T-helper 2 cell treated with Interferon-gamma antibody and Interleukin-4, amounts not matched to agents 5 μg/mL and 100 μg/mL, for 36 hours (primary cell): ENCODE results near the gene ARID1A.
A peak's percentile ranks its signal among the peaks of the same experiment; 100 is the strongest.

ENCODE experiments used
- DNase-seq: peaks from one replicate; pipeline ENCODE4 v3.0.0; 2021; ENCODE audit warnings: low spot score
- H3K27ac Mint-ChIP-seq: one replicate; pipeline ENCODE4 v1.8.0; 2021; ENCODE audit warnings: mild to moderate bottlenecking, mixed read lengths
- H3K27me3 Mint-ChIP-seq: one replicate; pipeline ENCODE4 v1.8.0; 2021; ENCODE audit warnings: low read depth, mixed read lengths
- H3K36me3 Mint-ChIP-seq: one replicate; pipeline ENCODE4 v1.8.0; 2021; ENCODE audit warnings: low read depth, mixed read lengths
- H3K4me1 Mint-ChIP-seq: one replicate; pipeline ENCODE4 v1.8.0; 2021; ENCODE audit warnings: low read depth, mixed read lengths
- H3K4me3 Mint-ChIP-seq: one replicate; pipeline ENCODE4 v1.8.0; 2022; ENCODE audit warnings: mild to moderate bottlenecking, moderate library complexity, mixed read lengths
- H3K9me3 Mint-ChIP-seq: one replicate; pipeline ENCODE4 v1.8.0; 2021; ENCODE audit warnings: mixed read lengths

Gene ARID1A

DNA sequence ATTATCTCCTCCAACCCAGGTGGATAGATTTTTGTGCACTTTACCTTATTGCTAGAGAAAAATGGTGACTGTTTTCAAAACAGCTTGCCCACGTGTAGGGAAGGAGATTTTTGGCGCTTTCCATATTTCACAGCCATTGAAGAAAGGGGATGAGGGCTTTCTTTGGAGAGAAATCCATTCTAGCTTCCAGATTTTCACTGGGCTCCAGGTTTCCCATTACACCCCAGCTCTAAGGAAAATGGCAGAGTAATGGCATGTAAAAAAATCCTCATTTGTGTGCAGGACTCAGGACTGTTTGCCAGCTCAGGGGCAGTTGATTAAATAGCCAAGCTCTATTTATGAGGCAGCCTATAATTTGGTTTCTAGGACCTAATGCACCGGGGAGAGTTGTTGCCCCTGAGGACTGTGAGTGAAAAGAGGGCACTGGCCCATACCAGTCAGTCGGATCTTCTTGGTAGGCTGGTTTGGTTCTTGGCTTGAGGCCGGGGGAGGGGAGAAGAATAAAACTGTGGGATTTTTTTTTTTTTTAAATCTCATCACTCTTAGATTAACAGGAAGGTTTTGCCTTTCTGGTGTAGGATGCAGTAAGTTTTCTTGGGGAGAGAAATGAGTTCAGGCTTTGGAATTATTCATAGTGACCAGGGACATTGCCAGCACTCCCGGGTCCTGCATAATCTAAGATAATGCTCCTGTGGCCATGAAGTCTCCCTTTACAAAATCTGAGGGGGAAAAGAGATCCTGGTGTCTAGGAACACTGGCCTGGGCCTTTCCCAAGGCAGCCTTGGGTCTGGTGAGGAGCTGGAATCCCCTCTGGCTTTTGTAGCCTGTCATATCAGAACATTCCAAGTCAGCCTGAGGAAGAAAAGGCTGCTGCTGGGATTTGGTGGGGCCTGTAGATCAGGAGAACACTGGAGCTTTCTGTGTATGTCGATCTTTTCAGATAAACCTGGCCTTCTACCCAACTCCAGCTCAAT, 1.9 kb upstream of the ARID1A start:
- Mint-ChIP-seq H3K9me3 (no peaks in the 10 kb centered on the region), H3K4me1 (peaks cover 28% of the 10 kb centered on the region), H3K4me3 (peak overlapping the region; percentile 90), H3K27me3 (no peaks in the 10 kb centered on the region), H3K36me3 (no peaks in the 10 kb centered on the region), H3K27ac (peak overlapping the region; percentile 94)
- DNase-seq, result no peak

DNA sequence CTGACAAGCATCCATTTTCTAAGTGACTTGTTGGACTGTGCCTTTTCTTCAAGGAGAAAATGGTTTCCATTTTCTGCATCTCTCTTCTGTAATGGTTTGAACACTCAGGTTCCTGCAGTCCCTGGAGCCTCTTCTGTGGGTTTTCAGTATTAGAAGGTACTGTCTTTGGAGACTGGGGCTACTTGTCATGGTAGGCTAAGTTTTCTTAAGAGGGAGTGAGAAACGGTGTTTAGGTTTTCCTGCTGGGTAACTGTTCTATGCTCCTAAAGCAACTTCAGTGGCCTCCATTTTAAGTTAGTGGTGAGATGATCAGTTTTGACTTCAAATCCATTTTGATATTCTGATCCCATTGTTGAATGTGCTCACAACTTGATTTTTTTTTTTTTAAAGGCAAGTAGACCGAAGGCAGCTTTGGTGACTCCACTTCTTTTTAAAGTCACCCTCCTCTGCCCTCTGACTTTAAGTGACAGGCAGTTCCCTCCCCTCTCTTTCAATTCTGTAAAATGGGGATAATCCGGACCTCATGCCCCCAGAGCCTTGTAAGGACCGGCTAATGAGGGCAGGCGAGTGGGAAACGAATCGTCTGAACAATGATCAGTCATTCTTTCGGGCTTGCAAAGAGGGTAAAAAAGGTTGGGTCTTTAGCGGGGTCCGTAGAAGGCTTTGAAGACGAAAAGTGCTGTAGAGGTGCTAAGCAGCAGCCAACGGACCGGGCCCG, 1.0 kb upstream of the ARID1A start:
- Mint-ChIP-seq H3K4me1 (peaks cover 28% of the 10 kb centered on the region), H3K27ac (peak overlapping the region; percentile 94), H3K36me3 (peaks cover 1% of the 10 kb centered on the region), H3K9me3 (no peaks in the 10 kb centered on the region), H3K27me3 (no peaks in the 10 kb centered on the region), H3K4me3 (peak overlapping the region; percentile 90)
- no peak for DNase-seq

DNA sequence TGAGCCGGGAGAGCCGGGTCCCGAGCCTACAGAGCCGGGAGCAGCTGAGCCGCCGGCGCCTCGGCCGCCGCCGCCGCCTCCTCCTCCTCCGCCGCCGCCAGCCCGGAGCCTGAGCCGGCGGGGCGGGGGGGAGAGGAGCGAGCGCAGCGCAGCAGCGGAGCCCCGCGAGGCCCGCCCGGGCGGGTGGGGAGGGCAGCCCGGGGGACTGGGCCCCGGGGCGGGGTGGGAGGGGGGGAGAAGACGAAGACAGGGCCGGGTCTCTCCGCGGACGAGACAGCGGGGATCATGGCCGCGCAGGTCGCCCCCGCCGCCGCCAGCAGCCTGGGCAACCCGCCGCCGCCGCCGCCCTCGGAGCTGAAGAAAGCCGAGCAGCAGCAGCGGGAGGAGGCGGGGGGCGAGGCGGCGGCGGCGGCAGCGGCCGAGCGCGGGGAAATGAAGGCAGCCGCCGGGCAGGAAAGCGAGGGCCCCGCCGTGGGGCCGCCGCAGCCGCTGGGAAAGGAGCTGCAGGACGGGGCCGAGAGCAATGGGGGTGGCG, 371 bp downstream of the ARID1A start:
- Mint-ChIP-seq H3K27me3 (no peaks in the 10 kb centered on the region), H3K4me3 (no peak overlapping the region), H3K27ac (no peak overlapping the region), H3K36me3 (peaks cover 6% of the 10 kb centered on the region), H3K9me3 (no peaks in the 10 kb centered on the region), H3K4me1 (peaks cover 25% of the 10 kb centered on the region)
- DNase-seq, result no peak

DNA sequence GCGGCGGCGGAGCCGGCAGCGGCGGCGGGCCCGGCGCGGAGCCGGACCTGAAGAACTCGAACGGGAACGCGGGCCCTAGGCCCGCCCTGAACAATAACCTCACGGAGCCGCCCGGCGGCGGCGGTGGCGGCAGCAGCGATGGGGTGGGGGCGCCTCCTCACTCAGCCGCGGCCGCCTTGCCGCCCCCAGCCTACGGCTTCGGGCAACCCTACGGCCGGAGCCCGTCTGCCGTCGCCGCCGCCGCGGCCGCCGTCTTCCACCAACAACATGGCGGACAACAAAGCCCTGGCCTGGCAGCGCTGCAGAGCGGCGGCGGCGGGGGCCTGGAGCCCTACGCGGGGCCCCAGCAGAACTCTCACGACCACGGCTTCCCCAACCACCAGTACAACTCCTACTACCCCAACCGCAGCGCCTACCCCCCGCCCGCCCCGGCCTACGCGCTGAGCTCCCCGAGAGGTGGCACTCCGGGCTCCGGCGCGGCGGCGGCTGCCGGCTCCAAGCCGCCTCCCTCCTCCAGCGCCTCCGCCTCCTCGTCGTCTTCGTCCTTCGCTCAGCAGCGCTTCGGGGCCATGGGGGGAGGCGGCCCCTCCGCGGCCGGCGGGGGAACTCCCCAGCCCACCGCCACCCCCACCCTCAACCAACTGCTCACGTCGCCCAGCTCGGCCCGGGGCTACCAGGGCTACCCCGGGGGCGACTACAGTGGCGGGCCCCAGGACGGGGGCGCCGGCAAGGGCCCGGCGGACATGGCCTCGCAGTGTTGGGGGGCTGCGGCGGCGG, 1.0 kb downstream of the ARID1A start:
- Mint-ChIP-seq H3K27ac (peak overlapping the region; percentile 55), H3K4me1 (peaks cover 25% of the 10 kb centered on the region), H3K9me3 (no peaks in the 10 kb centered on the region), H3K27me3 (no peaks in the 10 kb centered on the region), H3K36me3 (peaks cover 6% of the 10 kb centered on the region), H3K4me3 (peak overlapping the region; percentile 49)
- DNase-seq, result peak; percentile 64

DNA sequence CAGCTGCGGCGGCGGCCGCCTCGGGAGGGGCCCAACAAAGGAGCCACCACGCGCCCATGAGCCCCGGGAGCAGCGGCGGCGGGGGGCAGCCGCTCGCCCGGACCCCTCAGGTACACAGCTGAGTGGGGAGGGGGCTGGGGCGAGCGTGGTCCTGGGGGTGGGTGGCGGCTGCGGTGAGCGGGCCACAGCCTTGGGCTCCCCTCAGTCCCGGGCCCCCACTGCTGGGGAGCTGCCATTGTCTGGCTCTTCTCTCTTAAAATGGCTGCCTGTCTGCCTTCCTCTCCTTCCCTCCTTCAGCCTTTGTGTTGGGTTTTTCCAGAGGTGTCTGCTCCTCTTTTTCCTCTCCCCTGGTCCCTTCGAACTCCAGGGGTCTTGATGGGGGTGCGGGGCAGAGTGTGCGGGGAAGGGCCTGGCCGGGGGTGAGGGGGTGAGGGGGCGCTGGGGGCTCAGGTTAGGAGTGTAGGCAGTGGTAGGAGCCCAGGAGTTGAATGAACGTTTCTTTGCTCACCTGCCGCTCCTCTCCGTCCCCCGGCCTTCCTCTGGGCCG, 1.7 kb downstream of the ARID1A start:
- Mint-ChIP-seq H3K4me3 (no peak overlapping the region), H3K27ac (no peak overlapping the region), H3K36me3 (peaks cover 6% of the 10 kb centered on the region), H3K9me3 (no peaks in the 10 kb centered on the region), H3K4me1 (peaks cover 22% of the 10 kb centered on the region), H3K27me3 (no peaks in the 10 kb centered on the region)
- no peak for DNase-seq

DNA sequence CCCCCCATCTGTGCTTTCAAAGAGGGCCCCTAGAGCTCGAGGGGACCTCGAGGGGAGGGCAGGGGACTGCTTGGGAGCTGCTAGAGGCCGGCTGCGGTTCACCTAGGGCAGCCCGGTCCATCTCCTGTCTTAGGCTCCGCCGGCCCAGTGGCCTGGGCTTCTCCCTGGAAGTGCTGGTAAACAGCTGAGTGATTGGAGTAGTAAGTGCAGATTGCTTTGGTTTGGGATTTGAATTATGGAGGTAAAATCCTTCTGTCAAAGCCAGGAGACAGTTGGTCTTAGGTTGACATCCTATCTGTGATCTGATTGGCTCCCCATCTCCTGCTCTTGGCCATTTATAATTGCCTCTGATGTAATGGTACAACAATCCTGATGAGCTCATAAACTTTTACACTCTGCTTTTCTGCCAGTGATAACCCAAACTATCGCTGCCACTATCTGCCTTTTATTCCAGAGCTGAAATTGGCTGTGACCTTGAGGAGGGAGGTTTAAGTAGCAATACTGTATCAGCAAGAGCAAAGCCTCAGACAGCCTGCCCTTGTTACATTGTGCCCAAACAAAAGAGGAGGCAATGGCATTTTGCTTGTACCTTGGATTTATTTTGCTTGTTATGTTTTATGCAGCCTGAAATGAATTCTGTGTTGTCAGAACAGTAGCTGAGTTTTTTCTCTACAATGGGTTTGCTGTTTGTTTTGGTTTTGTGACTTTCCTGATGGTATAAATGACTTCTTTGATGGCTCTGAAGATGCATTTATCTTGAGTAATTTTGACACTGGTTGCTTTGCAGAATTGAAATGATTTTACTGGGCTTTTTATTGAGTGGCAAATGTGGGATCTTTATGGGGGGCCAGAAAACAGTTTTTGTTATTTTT, 2.4 kb downstream of the ARID1A start:
- Mint-ChIP-seq H3K27ac (no peak overlapping the region), H3K36me3 (peaks cover 7% of the 10 kb centered on the region)

DNA sequence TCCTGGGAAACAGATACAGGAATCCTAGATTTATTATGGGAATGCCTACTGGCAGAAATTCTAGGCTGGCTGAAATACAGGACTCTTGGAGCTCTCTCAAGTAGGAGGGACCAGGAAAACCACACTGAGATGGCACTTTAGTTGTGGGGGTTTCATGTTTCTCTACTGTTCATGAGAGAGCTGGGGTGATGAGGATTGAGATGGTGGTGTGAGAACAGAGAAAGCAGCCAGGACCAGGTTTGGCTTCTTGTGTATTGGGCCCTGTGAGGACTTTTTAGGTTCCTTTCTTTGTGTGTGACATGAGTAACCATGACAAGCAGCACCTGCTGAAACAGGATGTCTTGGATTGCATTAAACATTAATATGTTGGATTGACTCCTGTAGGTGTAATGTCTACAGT, 4.9 kb downstream of the ARID1A start:
- Mint-ChIP-seq H3K27me3 (no peaks in the 10 kb centered on the region), H3K9me3 (no peaks in the 10 kb centered on the region), H3K27ac (no peak overlapping the region), H3K4me3 (no peak overlapping the region), H3K36me3 (peaks cover 23% of the 10 kb centered on the region), H3K4me1 (peaks cover 13% of the 10 kb centered on the region)
- DNase-seq, result no peak

More for the DNA sequence above, 2.4 kb downstream of the ARID1A start:
- Mint-ChIP-seq H3K4me1 (peaks cover 19% of the 10 kb centered on the region), H3K27me3 (no peaks in the 10 kb centered on the region), H3K4me3 (no peak overlapping the region), H3K9me3 (no peaks in the 10 kb centered on the region)
- DNase-seq, result peak; percentile 44

DNA sequence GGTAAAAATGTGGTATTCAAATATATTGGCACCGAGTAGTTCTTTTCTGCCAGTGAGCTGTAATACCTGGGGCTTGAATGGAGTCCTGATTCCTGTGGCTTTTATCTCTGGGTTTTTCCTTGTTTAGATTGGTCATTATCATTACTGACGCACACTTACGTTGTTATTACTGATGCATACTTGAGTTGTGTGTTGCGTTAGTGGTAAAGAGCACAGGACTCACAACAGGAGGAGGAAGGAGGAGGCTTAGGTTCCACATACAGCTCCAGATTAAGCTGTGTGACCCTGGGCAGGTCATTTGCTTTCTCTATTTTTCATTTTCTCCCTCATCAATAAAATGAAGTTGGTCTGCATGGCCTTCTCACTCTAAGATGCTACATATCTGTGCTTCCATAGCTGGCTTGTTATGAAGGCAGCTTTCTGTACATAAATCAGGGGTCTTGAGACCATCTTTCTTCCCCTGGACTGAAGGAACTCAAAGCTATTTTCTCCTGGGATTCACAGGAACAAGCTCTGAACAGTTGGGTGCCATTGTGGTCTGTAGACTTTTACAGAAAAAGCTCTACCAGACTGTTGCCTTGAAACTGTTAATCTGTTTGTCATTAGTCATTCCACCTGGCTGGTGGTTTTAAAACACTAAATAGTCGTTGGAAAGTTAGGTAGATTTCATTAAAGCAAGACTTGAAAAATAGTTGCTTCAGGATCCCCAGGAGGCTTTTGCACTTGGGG, 5.6 kb downstream of the ARID1A start:
- Mint-ChIP-seq H3K9me3 (no peaks in the 10 kb centered on the region), H3K36me3 (peaks cover 28% of the 10 kb centered on the region), H3K27ac (no peak overlapping the region), H3K4me1 (peaks cover 20% of the 10 kb centered on the region), H3K27me3 (no peaks in the 10 kb centered on the region), H3K4me3 (no peak overlapping the region)
- DNase-seq, result no peak

DNA sequence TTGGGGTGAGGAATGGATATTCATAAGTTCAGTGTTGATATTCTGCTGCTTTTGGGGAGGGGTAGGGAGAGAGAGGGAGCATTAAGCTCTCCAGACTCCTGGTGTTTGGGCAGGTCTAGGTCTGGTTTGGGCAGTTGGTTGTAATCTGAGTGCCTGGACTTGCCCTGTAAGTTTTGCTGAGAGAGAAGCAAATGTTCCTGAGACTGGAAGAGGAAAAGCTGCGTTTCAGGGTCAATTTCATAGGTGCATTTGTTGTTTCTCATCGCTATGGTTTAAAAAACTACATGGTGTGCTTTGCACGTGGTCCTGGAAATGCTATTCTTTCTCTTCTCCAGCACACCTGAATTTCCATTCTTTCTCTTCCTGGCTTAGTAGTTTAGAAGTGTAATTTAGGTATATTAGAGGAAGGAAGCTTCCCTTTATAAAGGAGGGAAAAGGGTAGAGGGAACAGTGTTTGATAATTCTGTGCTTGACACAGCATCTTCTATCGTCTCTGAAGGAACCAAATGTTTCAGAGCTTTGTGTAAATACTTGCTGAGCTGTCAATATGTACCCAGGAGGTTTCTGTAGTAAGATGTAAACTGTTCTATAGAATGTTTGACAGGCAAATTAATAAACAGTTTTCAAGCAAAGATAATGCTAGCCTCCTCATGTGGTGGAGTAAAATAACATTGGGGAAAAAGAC, 6.3 kb downstream of the ARID1A start:
- Mint-ChIP-seq H3K4me3 (no peak overlapping the region), H3K9me3 (no peaks in the 10 kb centered on the region), H3K27ac (no peak overlapping the region), H3K27me3 (no peaks in the 10 kb centered on the region), H3K4me1 (peaks cover 24% of the 10 kb centered on the region), H3K36me3 (peaks cover 32% of the 10 kb centered on the region)
- DNase-seq, result no peak

DNA sequence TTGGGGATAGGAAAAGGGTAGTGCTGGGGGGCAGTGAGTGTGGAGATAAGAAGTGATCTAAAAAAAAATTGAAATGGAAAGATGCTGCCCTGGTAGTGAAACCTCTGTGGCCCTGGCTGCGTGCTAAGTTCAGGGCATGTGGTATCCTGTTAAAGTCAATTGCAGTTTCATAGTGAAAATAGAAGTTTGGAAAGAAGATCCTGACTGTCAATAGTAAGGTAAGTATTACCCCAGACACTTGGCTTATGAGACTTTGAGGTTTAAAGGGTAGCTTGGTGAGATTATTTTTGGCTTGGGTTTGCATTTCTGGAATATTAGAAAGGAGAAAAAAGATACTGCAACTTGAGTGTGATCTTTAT, 6.8 kb downstream of the ARID1A start:
- DNase-seq, result peak; percentile 51
- Mint-ChIP-seq H3K27me3 (no peaks in the 10 kb centered on the region), H3K4me1 (peaks cover 24% of the 10 kb centered on the region), H3K36me3 (peaks cover 36% of the 10 kb centered on the region), H3K27ac (no peak overlapping the region), H3K9me3 (no peaks in the 10 kb centered on the region), H3K4me3 (no peak overlapping the region)

DNA sequence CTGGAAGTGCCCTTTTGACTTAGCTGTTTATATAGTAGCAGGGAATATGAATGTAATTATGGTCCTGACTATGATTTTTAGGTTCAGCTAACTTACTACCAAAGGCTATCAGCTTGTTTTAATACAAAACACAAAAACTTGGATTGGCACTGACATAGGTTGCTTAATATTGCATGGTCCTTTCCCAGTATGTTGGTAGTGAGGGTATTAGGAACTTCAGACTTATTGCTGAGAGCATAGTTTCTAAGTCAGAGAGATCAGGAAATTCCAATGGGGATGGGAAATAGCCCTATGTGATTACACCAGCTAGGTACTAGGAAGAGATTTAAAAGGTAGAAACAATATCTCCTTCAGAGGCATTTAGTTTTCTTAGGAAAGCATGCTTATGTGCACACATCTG, 7.7 kb downstream of the ARID1A start:
- no peak overlapping the region for H3K27ac Mint-ChIP-seq
- peaks cover 40% of the 10 kb centered on the region for H3K36me3 Mint-ChIP-seq
- no peaks in the 10 kb centered on the region for H3K9me3 Mint-ChIP-seq
- no peaks in the 10 kb centered on the region for H3K27me3 Mint-ChIP-seq
- no peak overlapping the region for H3K4me3 Mint-ChIP-seq
- no peak for DNase-seq
- peaks cover 24% of the 10 kb centered on the region for H3K4me1 Mint-ChIP-seq

DNA sequence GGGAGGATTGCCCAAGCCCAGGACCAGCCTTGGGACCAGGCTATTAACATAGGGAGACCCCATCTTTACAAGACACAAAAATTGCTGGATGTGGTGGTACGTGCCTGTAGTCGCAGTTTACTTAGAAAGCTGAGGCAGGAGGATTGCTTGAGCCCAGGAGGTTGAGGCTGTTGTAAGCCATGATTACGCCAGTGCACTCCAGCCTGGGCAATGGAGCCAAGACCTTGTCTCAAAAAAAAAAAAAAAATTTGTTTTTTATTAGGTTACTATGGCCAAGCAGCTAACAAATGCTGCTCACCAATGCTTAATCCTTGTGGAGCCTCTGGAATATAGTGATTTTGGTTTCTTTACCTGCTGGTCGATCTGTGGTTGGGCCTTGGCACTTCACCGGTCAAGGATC, 8.8 kb downstream of the ARID1A start:
- DNase-seq, result no peak
- Mint-ChIP-seq H3K4me3 (no peak overlapping the region), H3K9me3 (no peaks in the 10 kb centered on the region), H3K27ac (no peak overlapping the region), H3K36me3 (peaks cover 49% of the 10 kb centered on the region), H3K27me3 (no peaks in the 10 kb centered on the region), H3K4me1 (peaks cover 26% of the 10 kb centered on the region)
